Tongue (tissue), 2 donors: Measurements from ENCODE around the gene CCND3. TPM values are rescaled to one million over a fixed set of nuclear protein-coding genes. Genes with fewer than 3 reads are reported as not detected.

Experiments
- DNase-seq: peaks from one replicate; pipeline ENCODE4 v3.0.0-alpha.2; 2015
- total RNA-seq: library from RNA; depleted of rRNA; stranded (reverse); fragments of >200 nt; gene quantifications from one replicate; pipeline ENCODE4 v1.2.3, GENCODE V29; 2014

Gene CCND3
- 20.3 TPM for total RNA-seq

DNA sequence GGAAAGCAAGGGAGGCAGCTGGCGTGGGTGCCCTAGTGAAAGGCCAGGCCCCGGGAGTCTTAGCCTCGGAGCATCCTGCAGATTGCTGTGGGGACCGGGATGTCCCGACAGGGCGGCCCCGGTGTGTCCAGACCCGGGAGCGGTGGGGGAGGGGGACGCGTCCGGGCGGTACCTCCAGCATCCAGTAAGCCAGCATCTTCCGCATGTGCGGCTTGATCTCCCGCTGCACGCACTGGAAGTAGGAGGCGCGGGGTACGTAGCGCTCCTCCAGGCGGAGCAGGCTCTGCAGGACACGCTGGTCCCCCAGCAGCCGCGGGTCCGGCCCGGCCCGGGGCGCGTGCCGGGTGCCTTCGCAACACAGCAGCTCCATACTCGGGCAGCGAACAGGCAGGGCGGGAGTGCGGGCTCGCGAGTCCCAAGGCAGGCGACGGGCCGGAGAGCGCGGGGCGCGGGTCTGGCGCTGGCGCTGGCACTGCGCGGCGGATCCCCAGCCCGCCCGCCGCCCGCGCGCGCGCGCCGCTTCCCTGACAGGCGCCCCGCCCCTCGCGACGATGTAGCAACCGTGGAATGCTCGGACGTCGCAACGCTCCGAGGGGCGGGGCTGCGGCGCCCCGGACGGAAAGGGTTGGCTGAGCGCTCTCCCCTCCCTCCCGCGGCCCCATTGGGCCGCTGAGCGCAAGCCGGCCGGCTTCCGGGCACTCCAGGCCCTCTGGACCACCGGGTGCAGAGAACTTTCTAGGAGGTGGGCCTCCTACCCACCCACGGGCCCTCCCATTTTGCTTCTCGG lies at the start of gene CCND3:
Gene CCND3, minus strand, starts transcription at position 529 of the 787 bp plus-strand sequence. Its CDS starts 159 bp downstream, at position 370.
- DNase-seq, result peak; percentile 96

GRCh38 chr6:41986339-41986738 lies 44.7 kb upstream of the CCND3 start:
- DNase-seq, result no peak

GRCh38 chr6:41984623-41985022 lies 43.0 kb upstream of the CCND3 start:
- DNase-seq, result no peak

- no peak for DNase-seq
Observed at GRCh38 chr6:41976794-41977484, 35.3 kb upstream of the CCND3 start.

DNA sequence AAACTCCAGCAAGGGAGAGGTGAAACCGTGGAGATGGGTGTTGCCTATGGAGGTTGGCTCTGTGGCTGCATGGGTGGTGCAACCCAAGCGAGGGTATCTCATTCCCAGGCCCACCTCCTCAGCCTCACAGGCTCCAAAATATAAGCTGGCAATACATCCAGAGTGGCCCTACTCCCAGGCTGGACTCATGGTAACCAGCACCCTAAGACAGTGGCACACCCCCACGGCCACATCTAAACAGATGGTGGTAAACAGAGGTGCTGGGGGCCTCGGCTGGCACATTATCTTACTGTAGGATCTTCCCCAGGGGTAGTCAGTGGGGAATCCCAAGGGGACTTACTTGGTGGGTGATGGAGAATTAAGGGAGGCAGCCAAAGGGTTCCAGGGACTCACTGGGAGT lies 33.7 kb upstream of the CCND3 start:
- DNase-seq, result no peak

DNA sequence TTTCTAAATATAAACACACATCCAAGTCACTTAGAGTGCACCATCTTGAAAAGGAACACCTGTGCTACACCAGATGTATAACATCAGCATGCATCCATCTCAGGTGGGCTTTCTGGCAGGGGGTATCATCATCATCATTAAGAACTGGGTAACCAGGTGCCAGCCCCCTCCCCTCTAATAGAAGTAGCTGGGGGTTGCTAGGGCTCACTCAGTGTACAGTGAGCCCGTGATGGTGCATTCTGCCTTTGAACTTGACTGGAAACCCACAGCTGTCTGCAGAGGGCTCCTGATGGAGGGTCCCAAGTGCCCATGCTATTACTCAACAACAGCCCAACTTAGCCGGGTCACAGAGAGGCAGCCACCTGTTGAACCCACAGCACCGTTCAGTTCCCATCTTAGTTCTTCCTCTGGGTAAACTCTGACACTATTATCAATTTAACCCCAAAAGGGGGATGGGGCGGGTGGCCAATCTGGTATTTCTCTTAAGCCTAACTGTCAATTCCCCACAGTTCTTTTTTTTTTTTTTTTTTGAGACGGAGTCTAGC lies 32.7 kb upstream of the CCND3 start:
- no peak for DNase-seq

DNA sequence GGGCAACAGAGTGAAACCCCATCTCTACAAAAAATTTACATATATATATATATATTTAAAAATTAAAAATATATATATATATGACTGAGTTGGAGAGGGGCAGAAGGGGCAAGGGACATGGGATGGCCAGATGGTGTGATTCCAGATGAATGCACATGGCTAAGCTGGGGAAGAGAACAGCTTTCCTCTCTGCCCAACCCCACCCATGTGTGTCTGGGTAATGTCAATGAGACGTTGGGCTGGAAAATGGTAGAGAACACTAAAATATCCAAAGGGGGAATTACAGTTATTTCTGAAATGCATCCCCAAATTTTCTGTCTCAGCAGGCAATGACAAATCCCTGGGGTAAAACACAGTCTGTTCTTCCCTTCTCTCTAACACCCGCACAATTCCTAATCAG lies 31.2 kb upstream of the CCND3 start:
- no peak for DNase-seq

- DNase-seq, result no peak
Observed at GRCh38 chr6:41970436-41970846, 28.8 kb upstream of the CCND3 start.

DNA sequence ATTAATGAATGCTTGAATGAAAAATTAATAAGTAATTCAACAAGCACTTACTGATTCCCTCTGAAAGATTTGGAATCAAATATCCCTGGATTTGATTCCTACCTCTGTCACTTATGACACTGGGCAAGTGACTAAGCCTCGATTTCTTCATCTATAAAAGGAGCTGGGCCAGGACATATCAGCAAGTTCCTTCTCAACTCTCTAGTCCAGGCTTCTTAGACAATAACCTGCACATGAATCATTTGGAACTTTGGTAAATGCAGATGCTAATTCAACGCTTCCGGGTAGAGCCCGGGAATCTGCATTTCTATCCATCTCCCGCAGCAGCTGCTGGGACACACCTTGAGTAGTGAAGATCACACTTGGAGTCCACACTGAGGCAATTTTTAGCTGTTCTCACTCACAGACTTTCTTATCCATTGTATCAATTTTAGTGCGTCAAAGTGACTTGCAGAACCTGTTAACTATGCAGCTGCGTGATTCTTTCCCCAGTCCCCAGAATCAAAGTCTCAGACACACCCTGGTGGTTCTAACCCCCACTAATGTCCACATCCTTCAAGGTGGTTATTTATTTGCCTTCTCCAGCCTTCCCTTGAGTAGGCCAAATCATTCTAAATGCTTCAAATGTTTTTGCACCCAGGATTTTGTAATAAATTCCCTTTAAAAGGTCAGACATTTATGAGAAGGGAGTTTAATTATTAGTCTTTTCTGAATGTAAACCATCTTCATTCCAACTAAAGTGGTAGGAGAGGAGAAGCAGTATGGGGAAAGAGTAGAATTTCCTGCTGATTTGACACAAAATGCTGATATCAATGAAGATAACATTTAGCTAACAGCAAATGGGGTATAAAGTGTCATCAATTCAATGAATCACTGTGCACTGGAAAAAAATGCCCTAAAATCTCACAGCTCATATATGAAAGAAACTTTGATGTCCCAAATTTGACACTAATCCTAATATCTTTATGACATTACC lies 26.0 kb upstream of the CCND3 start:
- DNase-seq, result no peak

- no peak for DNase-seq
Observed at GRCh38 chr6:41966961-41967311, 25.3 kb upstream of the CCND3 start.

DNA sequence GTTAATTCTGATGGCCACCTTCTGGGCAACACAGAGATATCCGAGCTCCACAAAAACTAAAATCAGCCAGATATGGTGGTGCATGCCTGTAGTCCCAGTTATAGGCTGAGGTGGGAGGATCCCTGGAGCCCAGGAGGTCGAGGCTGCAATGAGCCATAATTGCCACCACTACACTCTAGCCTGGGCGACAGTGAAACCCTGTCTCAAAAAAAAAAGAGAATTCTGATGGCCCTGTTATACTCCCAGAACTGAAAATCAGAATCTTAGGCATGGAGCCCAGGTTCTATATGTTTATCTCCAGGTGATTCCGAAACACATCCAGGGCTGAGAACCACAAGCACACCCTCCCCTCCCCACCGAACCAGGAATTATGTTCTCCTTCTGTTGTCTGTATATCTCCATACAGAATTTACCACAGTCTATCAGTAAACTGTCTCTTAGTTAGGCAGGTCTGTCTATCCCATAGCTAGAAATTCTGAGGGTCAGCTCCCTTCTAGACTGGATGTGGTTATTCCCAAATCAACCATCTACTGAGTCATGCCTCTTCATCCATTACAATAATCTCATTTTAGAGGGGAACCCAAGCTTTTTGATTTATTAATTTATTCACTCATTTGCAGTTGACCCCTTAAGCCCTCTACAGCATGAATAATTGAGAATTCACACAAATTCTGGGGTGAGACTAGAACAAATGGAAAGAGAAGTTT lies 24.8 kb upstream of the CCND3 start:
- no peak for DNase-seq

GRCh38 chr6:41965429-41966213 lies 24.0 kb upstream of the CCND3 start:
- DNase-seq, result no peak

DNA sequence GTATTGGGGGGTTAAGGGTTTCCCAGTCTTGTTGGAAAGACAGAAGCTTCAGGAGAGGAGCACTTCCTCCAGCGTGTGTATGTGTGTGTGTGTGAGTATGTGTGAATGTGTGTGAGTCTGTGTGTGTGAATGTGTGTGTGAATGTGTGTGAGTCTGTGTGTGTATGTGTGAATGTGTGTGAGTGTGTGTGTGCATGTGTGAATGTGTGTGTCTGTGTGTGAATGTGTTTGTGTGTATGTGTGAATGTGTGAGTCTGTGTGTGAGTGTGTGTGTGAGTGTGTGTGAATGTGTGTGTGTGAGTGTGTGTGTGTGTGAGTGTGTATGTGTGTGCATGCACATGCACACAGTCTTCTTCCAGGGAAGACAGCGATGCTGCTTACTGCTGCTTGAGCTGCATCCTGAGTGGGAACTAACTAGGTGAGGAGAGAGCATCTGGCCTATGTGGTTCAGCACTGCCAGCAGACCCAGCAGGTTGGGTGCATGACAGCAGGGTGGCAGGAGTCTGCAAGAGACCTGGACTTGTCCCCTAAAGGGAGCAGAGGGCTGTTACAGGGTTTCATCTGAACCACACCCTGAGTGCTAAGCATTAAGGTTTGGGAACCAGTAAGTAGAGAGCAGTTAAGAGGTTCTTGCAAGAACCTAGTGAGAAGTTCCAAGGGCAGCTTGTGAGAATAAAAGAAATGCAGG lies 22.7 kb upstream of the CCND3 start:
- DNase-seq, result no peak

DNA sequence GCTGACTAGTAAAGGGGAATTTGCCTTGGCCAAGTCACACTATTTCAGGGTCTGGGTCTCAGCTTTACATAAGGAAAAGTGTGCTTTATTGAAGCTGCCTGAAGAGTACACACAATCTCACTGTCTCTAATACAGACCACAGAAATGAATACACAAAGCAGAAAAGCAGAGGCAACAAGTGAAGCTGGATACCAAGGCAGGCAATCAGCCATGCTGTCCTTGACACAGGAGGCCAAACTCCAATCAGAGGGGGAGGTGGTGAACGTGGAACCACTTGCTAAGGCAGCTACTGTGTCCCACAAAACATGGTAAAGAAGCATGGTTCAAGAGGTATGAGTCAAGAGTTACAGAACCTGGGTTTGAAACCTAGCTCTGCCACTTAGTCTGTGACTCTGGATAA lies 21.8 kb upstream of the CCND3 start:
- DNase-seq, result no peak

- DNase-seq, result no peak
Observed at GRCh38 chr6:41960028-41960427, 18.4 kb upstream of the CCND3 start.

DNA sequence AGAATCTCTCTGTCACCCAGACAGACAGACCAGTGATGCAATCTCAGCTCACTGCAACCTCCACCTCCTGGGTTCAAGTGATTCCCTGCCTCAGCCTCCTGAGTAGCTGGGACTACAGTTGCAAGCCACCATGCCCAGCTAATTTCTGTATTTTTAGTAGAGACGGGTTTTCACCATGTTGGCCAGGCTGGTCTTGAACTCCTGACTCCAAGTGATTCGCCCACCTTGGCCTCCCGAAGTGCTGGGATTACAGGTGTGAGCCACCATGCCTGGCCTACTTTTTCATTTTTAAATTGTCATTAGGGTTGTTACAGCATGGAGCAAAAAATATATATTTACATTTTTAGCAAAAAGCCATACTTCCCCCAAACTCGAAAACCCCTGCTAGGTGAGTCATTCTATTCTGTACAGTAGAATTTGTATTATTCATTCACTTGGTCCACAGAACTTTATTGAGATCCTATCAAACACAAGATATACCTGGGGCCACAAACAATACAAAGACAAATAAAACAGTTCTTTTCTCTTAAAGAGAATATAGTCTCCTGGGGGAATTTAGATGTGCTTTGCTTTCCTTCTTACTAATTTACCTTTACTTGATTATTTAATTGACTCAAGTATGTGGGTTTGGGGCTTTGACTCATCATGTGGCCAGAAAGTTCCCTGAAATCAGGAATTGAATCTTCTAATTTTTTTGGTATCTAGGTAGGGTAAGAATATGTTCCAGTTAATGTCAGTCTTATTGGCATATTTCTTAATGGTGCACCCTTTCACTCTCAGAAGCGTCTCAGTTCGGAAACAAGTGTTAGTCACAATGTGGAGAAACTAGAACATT lies 16.6 kb upstream of the CCND3 start:
- no peak for DNase-seq

- no peak for DNase-seq
Observed at GRCh38 chr6:41957117-41957516, 15.5 kb upstream of the CCND3 start.

DNA sequence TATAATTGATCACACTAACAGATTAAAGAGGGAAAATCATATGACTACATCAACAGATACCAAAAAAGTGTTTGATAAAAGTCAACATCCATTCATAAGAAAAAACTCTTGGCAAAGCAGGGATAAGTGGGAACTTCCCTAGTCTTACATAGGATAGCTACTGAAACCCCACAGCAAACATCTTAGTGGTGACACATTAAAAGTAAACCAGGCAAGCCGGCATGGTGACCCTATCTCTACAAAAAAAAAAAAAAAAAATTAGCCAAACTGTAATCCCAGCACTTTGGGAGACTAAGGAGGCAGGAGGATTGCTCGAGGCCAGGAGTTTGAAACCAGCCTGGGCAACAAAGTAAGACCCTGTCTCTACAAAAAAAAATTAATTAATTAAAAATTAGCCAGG lies 13.8 kb upstream of the CCND3 start:
- no peak for DNase-seq

- DNase-seq, result no peak
Observed at GRCh38 chr6:41954668-41955067, 13.1 kb upstream of the CCND3 start.
